Hepatocyte (in vitro differentiated cells): Measurements from ENCODE around the gene MORC2. TPM values are rescaled to one million over a fixed set of nuclear protein-coding genes. Genes with fewer than 3 reads are reported as not detected.

ENCODE experiments used
- DNase-seq: peaks from one replicate; pipeline ENCODE4 v3.0.0-alpha.2; 2016; ENCODE audit warnings: low spot score
- H2AFZ ChIP-seq: fragments of 200-600 bp; sonication (generic); 2 replicates; pipeline ENCODE4 v1.6.0; 2016; ENCODE audit warnings: antibody characterized with exemption, mild to moderate bottlenecking
- H3K27ac ChIP-seq: fragments of 200-600 bp; sonication (generic); 2 replicates; pipeline ENCODE4 v1.5.1; 2016; ENCODE audit warnings: mild to moderate bottlenecking
- H3K27me3 ChIP-seq: fragments of 200-600 bp; sonication (generic); 2 replicates; pipeline ENCODE4 v1.6.1; 2016
- H3K36me3 ChIP-seq: fragments of 200-600 bp; sonication (generic); replicated peaks from 2 replicates; pipeline ENCODE4 v1.5.1; 2016; ENCODE audit warnings: low read depth; ENCODE audit not compliant: insufficient read depth
- H3K4me1 ChIP-seq: fragments of 200-600 bp; sonication (generic); 2 replicates; pipeline ENCODE4 v1.5.1; 2016; ENCODE audit warnings: mild to moderate bottlenecking, moderate library complexity; ENCODE audit not compliant: insufficient read depth
- H3K4me2 ChIP-seq: fragments of 200-600 bp; sonication (generic); 2 replicates; pipeline ENCODE4 v1.6.0; 2016
- H3K4me3 ChIP-seq: fragments of 200-600 bp; sonication (generic); 2 replicates; pipeline ENCODE4 v1.5.1; 2016; ENCODE audit warnings: mild to moderate bottlenecking
- H3K79me2 ChIP-seq: fragments of 200-600 bp; sonication (generic); 2 replicates; pipeline ENCODE4 v1.6.0; 2017; ENCODE audit warnings: mild to moderate bottlenecking
- H3K9me2 ChIP-seq: fragments of 200-600 bp; sonication (generic); replicated peaks from 2 replicates; pipeline ENCODE4 v1.6.0; 2017; ENCODE audit warnings: mild to moderate bottlenecking; ENCODE audit not compliant: insufficient read depth
- H3K9me3 ChIP-seq: fragments of 200-600 bp; sonication (generic); 2 replicates; pipeline ENCODE4 v1.5.1; 2016; ENCODE audit warnings: low read depth, mild to moderate bottlenecking
- H4K20me1 ChIP-seq: fragments of 200-600 bp; sonication (generic); 2 replicates; pipeline ENCODE4 v1.6.0; 2016; ENCODE audit warnings: mild to moderate bottlenecking; ENCODE audit not compliant: insufficient read depth, poor library complexity, severe bottlenecking
- CTCF ChIP-seq: fragments of 200-600 bp; sonication (generic); IDR thresholded peaks from 2 replicates; pipeline ENCODE4 v1.5.1; 2016; ENCODE audit warnings: antibody characterized with exemption, mild to moderate bottlenecking; ENCODE audit not compliant: poor library complexity
- EZH2 ChIP-seq: fragments of 200-600 bp; sonication (generic); IDR thresholded peaks from 2 replicates; pipeline ENCODE4 v1.6.1; 2016; ENCODE audit warnings: antibody characterized with exemption, mild to moderate bottlenecking, borderline replicate concordance
- EZH2phosphoT487 ChIP-seq: fragments of 200-600 bp; sonication (generic); IDR thresholded peaks from one replicate; pipeline ENCODE4 v1.6.1; 2018; ENCODE audit warnings: antibody characterized with exemption, mild to moderate bottlenecking, low read depth, moderate library complexity; ENCODE audit not compliant: unreplicated experiment, severe bottlenecking
- WGBS: methylation state at CpG from one replicate; pipeline ENCODE4 v1.1.6; 2016; ENCODE audit warnings: low lambda C conversion rate; ENCODE audit errors: missing lambda C conversion rate; 5-methylcytosine and 5-hydroxymethylcytosine counted together
- polyA plus RNA-seq: library from polyadenylated mRNA; unstranded; fragments of >200 nt; fragmentation: Nextera tagmentation; extraction: Ambion mirVana; gene quantifications from 2 replicates; pipeline ENCODE4 v1.2.1, GENCODE V29; 2016
- total RNA-seq: library from RNA; depleted of rRNA; stranded (reverse); fragments of >200 nt; gene quantifications from 2 replicates; pipeline ENCODE4 v1.2.3, GENCODE V29; 2014

MORC2 gene
- total and polyA plus RNA-seq, 2 experiments from 2014 or later = 15.6 to 24.0 TPM

DNA sequence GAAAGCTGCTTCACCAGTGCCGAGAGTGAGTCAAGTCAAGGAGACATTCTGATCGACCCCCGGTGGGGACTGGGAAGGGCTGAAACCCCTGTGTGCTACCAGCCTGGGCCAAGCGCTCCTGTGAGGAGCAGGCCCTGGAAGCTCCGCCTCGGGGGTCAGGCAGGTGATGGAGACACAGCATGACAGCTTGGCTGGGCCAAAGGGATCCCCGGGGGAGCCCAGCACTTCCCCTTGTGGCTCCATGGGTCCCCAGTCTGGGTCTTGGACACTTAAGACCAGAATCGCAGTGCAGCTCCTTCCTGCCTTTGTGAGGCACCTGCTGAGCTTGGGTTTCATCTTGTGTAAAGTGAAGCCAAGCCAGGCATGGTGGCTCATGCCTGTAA, 89.2 kb downstream of the MORC2 start:
- TF ChIP-seq EZH2 = no peak
- TF ChIP-seq CTCF = no peak
- Histone ChIP-seq H3K4me2 (peak overlapping the region; percentile 35), H3K79me2 (peaks cover 15% of the 10 kb centered on the region), H3K27ac (no peak overlapping the region), H2AFZ (no peak overlapping the region), H3K27me3 (no peaks in the 10 kb centered on the region), H3K9me3 (no peaks in the 10 kb centered on the region), H3K9me2 (no peaks in the 10 kb centered on the region), H3K4me3 (no peak overlapping the region), H3K36me3 (no peaks in the 10 kb centered on the region), H4K20me1 (no peaks in the 10 kb centered on the region), H3K4me1 (peaks cover 37% of the 10 kb centered on the region)
- 90% methylated on average over 7 of the region's 8 CpGs for WGBS
- DNase-seq = no peak

- no peaks in the 10 kb centered on the region for H3K27me3 ChIP-seq
- peak overlapping the region; percentile 35 for H3K4me2 ChIP-seq
- no peaks in the 10 kb centered on the region for H3K9me3 ChIP-seq
- H3K4me3 ChIP-seq = no peak overlapping the region
- WGBS = 78% methylated on average over 16 of the region's 16 CpGs
- H3K79me2 ChIP-seq = peaks cover 10% of the 10 kb centered on the region
- no peaks in the 10 kb centered on the region for H3K9me2 ChIP-seq
- no peak overlapping the region for H3K27ac ChIP-seq
- peaks cover 37% of the 10 kb centered on the region for H3K4me1 ChIP-seq
- peak; percentile 58 for DNase-seq
- no peaks in the 10 kb centered on the region for H4K20me1 ChIP-seq
- no peaks in the 10 kb centered on the region for H3K36me3 ChIP-seq
- H2AFZ ChIP-seq = no peak overlapping the region
- TF ChIP-seq EZH2 = no peak
- TF ChIP-seq CTCF = no peak
- TF ChIP-seq EZH2phosphoT487 = no peak
Measured at GRCh38 chr22:30878516-30879414, 89.8 kb downstream of the MORC2 start.

- H3K9me2 ChIP-seq = no peaks in the 10 kb centered on the region
- H3K9me3 ChIP-seq = no peaks in the 10 kb centered on the region
- peaks cover 32% of the 10 kb centered on the region for H3K4me1 ChIP-seq
- no peak overlapping the region for H3K27ac ChIP-seq
- peaks cover 5% of the 10 kb centered on the region for H3K79me2 ChIP-seq
- H3K27me3 ChIP-seq = no peaks in the 10 kb centered on the region
- no peaks in the 10 kb centered on the region for H3K36me3 ChIP-seq
- TF ChIP-seq CTCF = no peak
- no peak for TF ChIP-seq EZH2phosphoT487
- no peak for TF ChIP-seq EZH2
- H3K4me3 ChIP-seq = no peak overlapping the region
- no peaks in the 10 kb centered on the region for H4K20me1 ChIP-seq
- WGBS = 93% methylated on average over 15 of the region's 15 CpGs
- no peak overlapping the region for H2AFZ ChIP-seq
- no peak for DNase-seq
- no peak overlapping the region for H3K4me2 ChIP-seq
Measured at GRCh38 chr22:30877662-30878515, 90.7 kb downstream of the MORC2 start.
